LNCaP clone FGC (cell line): ENCODE data around the gene CACNA1C.

ENCODE experiments used
- DNase-seq: peaks from one replicate; pipeline ENCODE4 v3.0.0-alpha.2; 2011; ENCODE audit warnings: low read depth
- H3K4me3 ChIP-seq: 2 replicates; pipeline ENCODE4 v1.5.1; 2011; ENCODE audit warnings: mild to moderate bottlenecking, low read depth, low read length, control low read depth
- CTCF ChIP-seq: IDR thresholded peaks from 2 replicates; pipeline ENCODE4 v1.5.1; 2012; ENCODE audit warnings: mild to moderate bottlenecking; ENCODE audit not compliant: control insufficient read depth, insufficient read depth; ENCODE audit errors: extremely low read depth

CACNA1C gene

GRCh38 chr12:2322554-2323120 is 269.9 kb downstream of the CACNA1C start:
- no peak for TF ChIP-seq CTCF
- H3K4me3 ChIP-seq: no peak overlapping the region
- DNase-seq: no peak

- TF ChIP-seq CTCF: no peak
- DNase-seq: no peak
- H3K4me3 ChIP-seq: no peak overlapping the region
These were observed 270.9 kb downstream of the CACNA1C start for GRCh38 chr12:2323532-2324255.

GRCh38 chr12:2324387-2324786 is 271.6 kb downstream of the CACNA1C start:
- TF ChIP-seq CTCF: no peak
- H3K4me3 ChIP-seq: no peak overlapping the region
- no peak for DNase-seq

- H3K4me3 ChIP-seq: no peak overlapping the region
- DNase-seq: peak; percentile 31
- TF ChIP-seq CTCF: no peak
These were observed 272.7 kb downstream of the CACNA1C start for GRCh38 chr12:2325519-2325918.

- no peak for TF ChIP-seq CTCF
- DNase-seq: no peak
- H3K4me3 ChIP-seq: no peak overlapping the region
These were observed 273.7 kb downstream of the CACNA1C start for GRCh38 chr12:2326470-2326869.

- no peak for DNase-seq
- no peak for TF ChIP-seq CTCF
- H3K4me3 ChIP-seq: no peak overlapping the region
These were observed 275.9 kb downstream of the CACNA1C start for GRCh38 chr12:2328661-2329060.
